GM12873 (cell line): Measurements from ENCODE around the gene KRTAP19-8.

ENCODE experiments used
- TF ChIP-seq, protein P1 (sequence below): IDR thresholded peaks from 2 replicates; pipeline ENCODE4 v1.5.1; 2012; ENCODE audit warnings: low read depth, mild to moderate bottlenecking, moderate library complexity, low read length, control low read depth; ENCODE audit not compliant: insufficient read depth; ENCODE audit errors: missing control alignments

The KRTAP19-8 gene

DNA sequence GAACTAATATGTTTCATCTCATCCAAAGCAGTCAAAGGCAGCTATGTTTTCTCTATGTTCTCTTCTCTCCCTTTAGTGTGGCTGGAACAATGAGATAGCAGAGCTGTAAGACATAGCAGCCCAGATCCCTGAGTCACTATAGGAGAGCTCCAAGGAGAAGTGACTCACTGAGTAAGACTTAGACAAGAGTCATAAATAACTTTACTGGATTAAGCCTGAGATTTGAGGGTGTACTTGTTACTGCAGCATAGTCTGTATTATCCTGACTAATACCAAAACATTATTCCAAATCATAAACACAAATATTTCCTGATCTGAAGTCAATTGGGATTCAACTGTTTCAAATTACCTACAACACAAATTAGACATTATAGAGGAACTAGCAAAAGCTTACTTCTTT lies 3.9 kb downstream of the KRTAP19-8 start:
- TF ChIP-seq, protein P1, sequence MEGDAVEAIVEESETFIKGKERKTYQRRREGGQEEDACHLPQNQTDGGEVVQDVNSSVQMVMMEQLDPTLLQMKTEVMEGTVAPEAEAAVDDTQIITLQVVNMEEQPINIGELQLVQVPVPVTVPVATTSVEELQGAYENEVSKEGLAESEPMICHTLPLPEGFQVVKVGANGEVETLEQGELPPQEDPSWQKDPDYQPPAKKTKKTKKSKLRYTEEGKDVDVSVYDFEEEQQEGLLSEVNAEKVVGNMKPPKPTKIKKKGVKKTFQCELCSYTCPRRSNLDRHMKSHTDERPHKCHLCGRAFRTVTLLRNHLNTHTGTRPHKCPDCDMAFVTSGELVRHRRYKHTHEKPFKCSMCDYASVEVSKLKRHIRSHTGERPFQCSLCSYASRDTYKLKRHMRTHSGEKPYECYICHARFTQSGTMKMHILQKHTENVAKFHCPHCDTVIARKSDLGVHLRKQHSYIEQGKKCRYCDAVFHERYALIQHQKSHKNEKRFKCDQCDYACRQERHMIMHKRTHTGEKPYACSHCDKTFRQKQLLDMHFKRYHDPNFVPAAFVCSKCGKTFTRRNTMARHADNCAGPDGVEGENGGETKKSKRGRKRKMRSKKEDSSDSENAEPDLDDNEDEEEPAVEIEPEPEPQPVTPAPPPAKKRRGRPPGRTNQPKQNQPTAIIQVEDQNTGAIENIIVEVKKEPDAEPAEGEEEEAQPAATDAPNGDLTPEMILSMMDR = no peak

DNA sequence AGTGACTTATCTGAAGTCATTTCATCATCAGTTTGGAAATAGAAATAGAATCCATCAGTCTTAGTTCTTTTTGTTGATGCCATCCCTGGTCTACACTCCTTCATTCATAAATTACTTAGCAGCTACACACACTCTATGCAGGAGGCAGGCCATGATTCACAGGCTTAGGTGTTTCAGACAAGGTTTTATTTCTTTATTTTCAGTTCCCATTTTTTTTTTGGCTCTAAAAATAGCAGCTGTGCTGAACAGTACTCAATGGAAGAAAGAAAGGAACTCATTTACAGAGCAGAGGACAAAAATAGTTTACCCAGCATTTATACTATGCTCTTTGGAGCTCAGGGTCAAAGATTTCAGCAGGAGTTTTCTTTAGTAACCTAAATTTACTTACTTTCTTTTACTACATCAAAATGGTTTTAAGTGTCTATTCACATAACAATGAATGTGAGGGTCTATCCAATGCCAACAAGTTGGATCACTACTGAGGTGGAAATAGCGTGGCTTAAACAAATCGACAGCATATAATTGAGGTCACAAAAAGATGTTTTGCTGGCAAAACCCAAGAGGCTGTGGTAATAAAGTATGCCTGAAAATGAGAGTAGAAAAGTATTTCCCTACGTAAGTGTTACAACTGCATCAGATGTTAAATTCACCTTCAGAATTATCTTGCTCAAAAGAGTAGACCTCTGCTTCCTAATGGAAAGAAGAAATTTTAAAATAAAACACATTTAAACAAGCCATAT lies 7.7 kb downstream of the KRTAP19-8 start:
- TF ChIP-seq, protein P1 = no peak

DNA sequence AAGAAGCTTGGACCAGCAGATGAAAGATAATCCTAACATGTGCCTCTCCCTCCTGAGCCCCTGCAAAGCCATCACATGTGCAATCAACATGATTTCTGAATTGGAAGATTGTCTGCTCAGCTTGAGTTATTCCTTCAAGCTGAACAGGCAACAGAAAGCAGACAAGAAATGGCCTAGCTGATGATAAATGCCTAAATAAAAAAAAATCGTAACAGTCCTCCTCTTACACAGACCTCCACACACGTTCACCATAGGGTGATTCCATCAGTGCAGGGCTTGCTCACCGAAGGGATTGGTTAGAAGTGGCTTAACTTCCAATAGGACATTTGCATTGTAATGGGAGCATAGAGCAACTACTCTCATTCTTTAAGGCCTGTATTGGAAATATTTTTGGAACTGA lies 14.6 kb downstream of the KRTAP19-8 start:
- TF ChIP-seq, protein P1 = no peak

DNA sequence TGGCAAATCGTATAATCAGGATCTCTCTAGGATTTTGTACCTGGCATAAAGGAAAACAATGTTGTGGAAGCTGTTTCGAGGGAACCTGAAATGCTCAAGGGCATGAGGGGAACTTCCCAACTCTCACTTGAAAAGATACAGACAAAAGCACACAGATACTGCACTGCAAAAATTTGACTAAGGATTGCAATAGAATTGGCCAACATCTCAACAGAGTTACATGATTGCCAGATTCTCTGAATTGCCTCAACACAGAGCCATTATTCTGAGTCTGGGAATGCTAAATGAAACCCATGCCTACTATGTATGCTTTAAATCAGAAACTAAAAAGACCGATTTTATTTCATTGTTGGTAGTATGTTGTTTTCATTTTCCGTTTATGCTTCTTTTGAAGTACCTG lies 16.0 kb downstream of the KRTAP19-8 start:
- TF ChIP-seq, protein P1 = no peak

DNA sequence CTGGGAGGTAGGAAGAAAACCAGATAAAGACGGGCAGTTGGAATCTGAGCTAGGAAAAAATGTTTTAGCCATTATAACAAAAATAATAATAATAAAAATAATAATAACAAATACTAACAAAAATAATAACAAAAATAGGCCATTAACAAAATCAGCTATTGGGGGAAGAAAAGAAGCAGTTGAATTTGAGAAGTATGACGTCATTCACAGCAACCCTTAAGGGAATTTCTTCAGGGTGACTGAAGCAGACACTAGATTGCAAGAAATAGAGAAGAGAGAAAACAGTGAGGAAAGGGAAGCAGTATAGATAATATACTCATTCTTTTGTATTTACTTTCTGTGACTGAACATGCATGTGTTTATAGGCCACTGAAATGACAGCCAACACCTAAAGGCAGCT lies 20.0 kb downstream of the KRTAP19-8 start:
- TF ChIP-seq, protein P1 = no peak

DNA sequence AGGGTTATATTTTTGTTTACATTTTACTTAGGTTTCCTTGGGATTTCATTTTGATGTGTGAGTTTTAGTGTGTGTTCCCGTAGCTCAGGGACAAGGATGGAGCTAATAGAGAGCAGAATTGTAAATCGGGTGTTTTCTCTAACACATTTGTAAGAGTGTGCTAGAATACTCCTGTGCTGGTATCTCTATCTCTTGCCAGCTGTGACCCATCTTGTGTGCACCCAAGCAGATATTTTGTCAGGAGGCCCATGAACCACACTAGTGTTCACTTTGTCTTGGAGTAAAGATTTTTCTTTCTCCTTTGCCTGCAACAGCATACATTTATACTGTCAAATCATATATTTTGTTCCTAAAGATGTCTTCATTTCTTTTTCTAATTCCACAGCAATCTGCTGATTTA lies 23.4 kb downstream of the KRTAP19-8 start:
- TF ChIP-seq, protein P1 = no peak

DNA sequence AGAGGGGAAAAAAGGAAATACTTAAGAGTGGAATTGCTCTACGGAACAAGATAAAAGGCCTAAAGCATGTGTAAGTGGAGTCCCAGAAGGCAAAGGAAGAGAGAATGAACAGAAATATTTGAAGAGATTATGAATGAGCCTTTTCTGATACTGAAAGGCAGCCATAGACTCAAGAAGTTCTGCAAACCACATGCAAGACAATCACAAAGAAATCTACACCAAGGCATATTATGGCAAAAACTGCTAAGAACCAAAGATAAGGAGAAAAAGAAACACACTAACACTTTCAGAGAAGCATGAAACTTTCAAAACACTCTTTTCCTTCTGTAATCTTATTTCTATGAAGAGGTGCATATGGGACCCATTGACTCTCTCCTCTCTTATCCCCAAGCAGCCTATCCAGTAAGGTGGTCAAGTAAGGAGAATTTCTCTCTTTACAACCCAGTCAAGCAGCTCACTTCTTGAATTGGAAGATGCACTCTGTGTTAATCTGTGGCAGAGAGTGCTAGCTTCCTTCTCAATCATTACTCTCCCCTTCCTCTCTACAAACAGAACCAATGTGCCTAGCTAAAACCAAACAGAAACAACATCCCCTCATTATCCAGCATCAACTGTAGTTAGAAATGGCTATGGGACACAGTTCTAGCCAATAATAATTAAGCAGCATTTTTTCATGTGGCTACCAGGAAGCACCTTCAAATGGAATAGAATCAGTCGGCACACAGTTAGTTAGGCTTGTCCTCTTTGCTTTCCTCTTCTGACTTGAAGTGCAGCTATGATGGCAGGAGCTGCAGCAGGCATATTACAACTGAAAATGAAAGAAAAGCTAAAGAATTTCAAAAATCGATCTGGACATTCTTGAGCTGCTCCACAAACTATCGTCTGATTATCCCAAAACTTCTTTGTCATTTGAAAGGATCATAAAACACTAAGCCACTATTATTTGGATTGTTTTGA lies 25.9 kb downstream of the KRTAP19-8 start:
- TF ChIP-seq, protein P1 = no peak
